ENCODE data around the gene KSR2. TPM values are rescaled to one million over a fixed set of nuclear protein-coding genes. Genes with fewer than 3 reads are reported as not detected.

Gene KSR2
- total RNA-seq, 1 experiment from 2014 or later, result not detected

GRCh38 chr12:117985182-117985581 is 16.4 kb upstream of the KSR2 start:
- no peak for DNase-seq (ENCODE audit: low spot score)
- Histone ChIP-seq H3K4me3 (ENCODE audit: low read depth, low read length, poor library complexity, severe bottlenecking) (no peak overlapping the region), H3K27ac (ENCODE audit: low read depth, low read length, poor library complexity, severe bottlenecking) (no peak overlapping the region), H3K27me3 (replicated peaks; ENCODE audit: insufficient read depth, low read depth, low read length, poor library complexity) (no peaks in the 10 kb centered on the region), H3K9me3 (ENCODE audit: low read depth, low read length, poor library complexity, severe bottlenecking) (no peaks in the 10 kb centered on the region), H3K36me3 (ENCODE audit: insufficient read depth, low read length, poor library complexity, severe bottlenecking) (no peaks in the 10 kb centered on the region), H3K4me1 (ENCODE audit: insufficient read depth, low read length, poor library complexity, severe bottlenecking) (no peaks in the 10 kb centered on the region)
- POLR2A ChIA-PET (ENCODE audit: low non-redundant PET), result no interaction called here
- no TSS peak for BruUV-seq (replicated peaks)
- intact Hi-C loops (cut with micrococcal nuclease; ENCODE audit: unreplicated experiment), result no loop called here
- CTCF ChIA-PET, result no interaction called here
- TF ChIP-seq, protein P1, sequence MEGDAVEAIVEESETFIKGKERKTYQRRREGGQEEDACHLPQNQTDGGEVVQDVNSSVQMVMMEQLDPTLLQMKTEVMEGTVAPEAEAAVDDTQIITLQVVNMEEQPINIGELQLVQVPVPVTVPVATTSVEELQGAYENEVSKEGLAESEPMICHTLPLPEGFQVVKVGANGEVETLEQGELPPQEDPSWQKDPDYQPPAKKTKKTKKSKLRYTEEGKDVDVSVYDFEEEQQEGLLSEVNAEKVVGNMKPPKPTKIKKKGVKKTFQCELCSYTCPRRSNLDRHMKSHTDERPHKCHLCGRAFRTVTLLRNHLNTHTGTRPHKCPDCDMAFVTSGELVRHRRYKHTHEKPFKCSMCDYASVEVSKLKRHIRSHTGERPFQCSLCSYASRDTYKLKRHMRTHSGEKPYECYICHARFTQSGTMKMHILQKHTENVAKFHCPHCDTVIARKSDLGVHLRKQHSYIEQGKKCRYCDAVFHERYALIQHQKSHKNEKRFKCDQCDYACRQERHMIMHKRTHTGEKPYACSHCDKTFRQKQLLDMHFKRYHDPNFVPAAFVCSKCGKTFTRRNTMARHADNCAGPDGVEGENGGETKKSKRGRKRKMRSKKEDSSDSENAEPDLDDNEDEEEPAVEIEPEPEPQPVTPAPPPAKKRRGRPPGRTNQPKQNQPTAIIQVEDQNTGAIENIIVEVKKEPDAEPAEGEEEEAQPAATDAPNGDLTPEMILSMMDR (conservative IDR thresholded peaks at IDR 0.05; ENCODE audit: low read depth, low read length), result no peak
- no peak for TF ChIP-seq EZH2 (IDR thresholded peaks at IDR 0.05; ENCODE audit: borderline replicate concordance, low read depth, low read length, poor library complexity, severe bottlenecking)

DNA sequence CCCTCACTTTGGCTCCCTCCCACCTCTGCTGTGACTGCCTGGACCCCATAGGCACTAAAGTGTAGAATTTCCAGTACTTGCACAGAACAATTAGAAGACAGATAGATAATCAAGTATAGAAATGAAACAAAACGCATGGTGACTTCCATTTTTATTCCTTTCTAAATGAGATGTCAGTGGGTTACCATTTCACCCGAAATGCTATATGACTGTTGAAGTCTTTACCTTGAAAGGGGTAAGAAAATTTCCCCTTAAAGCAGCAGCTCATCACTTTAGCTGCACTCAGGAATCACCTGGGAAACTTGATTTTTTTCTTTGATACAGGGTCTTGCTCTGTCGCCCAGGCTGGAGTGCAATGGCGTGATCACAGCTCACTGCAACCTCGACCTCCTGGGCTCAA is 12.5 kb upstream of the KSR2 start:
- H3K4me1 ChIP-seq (ENCODE audit: insufficient read depth, low read length, poor library complexity, severe bottlenecking), result no peaks in the 10 kb centered on the region
- no peak for DNase-seq (ENCODE audit: low spot score)
- intact Hi-C loops (cut with micrococcal nuclease; ENCODE audit: unreplicated experiment), result no loop called here
- no peak overlapping the region for H3K27ac ChIP-seq (ENCODE audit: low read depth, low read length, poor library complexity, severe bottlenecking)
- H3K4me3 ChIP-seq (ENCODE audit: low read depth, low read length, poor library complexity, severe bottlenecking), result no peak overlapping the region
- no peaks in the 10 kb centered on the region for H3K36me3 ChIP-seq (ENCODE audit: insufficient read depth, low read length, poor library complexity, severe bottlenecking)
- no peak for TF ChIP-seq EZH2 (IDR thresholded peaks at IDR 0.05; ENCODE audit: borderline replicate concordance, low read depth, low read length, poor library complexity, severe bottlenecking)
- TF ChIP-seq, protein P1 (conservative IDR thresholded peaks at IDR 0.05; ENCODE audit: low read depth, low read length), result no peak
- H3K27me3 ChIP-seq (replicated peaks; ENCODE audit: insufficient read depth, low read depth, low read length, poor library complexity), result no peaks in the 10 kb centered on the region
- no TSS peak for BruUV-seq (replicated peaks)
- ChIA-PET POLR2A (ENCODE audit: low non-redundant PET) (interaction anchor here (0.6 kb wide), 1 partner anchor 9 kb away, joined by 3 read pairs; no protein-coding TSS in a partner anchor), CTCF (no interaction called here)
- H3K9me3 ChIP-seq (ENCODE audit: low read depth, low read length, poor library complexity, severe bottlenecking), result no peaks in the 10 kb centered on the region

- H3K4me3 ChIP-seq (ENCODE audit: low read depth, low read length, poor library complexity, severe bottlenecking), result no peak overlapping the region
- ChIA-PET POLR2A (ENCODE audit: low non-redundant PET) (no interaction called here), CTCF (no interaction called here)
- no peaks in the 10 kb centered on the region for H3K9me3 ChIP-seq (ENCODE audit: low read depth, low read length, poor library complexity, severe bottlenecking)
- no peak for TF ChIP-seq EZH2 (IDR thresholded peaks at IDR 0.05; ENCODE audit: borderline replicate concordance, low read depth, low read length, poor library complexity, severe bottlenecking)
- TF ChIP-seq, protein P1 (conservative IDR thresholded peaks at IDR 0.05; ENCODE audit: low read depth, low read length), result no peak
- BruUV-seq (replicated peaks), result no TSS peak
- no peaks in the 10 kb centered on the region for H3K4me1 ChIP-seq (ENCODE audit: insufficient read depth, low read length, poor library complexity, severe bottlenecking)
- no peaks in the 10 kb centered on the region for H3K36me3 ChIP-seq (ENCODE audit: insufficient read depth, low read length, poor library complexity, severe bottlenecking)
- H3K27ac ChIP-seq (ENCODE audit: low read depth, low read length, poor library complexity, severe bottlenecking), result no peak overlapping the region
- H3K27me3 ChIP-seq (replicated peaks; ENCODE audit: insufficient read depth, low read depth, low read length, poor library complexity), result no peaks in the 10 kb centered on the region
- intact Hi-C loops (cut with micrococcal nuclease; ENCODE audit: unreplicated experiment), result no loop called here
- DNase-seq (ENCODE audit: low spot score), result peak; percentile 6
Measured at GRCh38 chr12:117980616-117981015, 11.8 kb upstream of the KSR2 start.

Measured in A673 (cell line).